HepG2 (cell line): ENCODE measurements around the gene PARP15. TPM values are rescaled to one million over a fixed set of nuclear protein-coding genes. Genes with fewer than 3 reads are reported as not detected.
"Not testable (repeated sequence)": the region's sequence is repeated elsewhere in the genome, so short reads cannot be mapped to it uniquely, and the experiment has no call there.

Source experiments
- ARNTL ChIP-seq: sonication (generic); formaldehyde crosslinking; IDR thresholded peaks from 2 replicates; pipeline ENCODE4 v1.4.0; 2020; ENCODE audit warnings: mild to moderate bottlenecking, missing genetic modification reagents
- ASH2L ChIP-seq: fragments of 300-600, 200-600 bp; sonication (generic); IDR thresholded peaks from 2 replicates; pipeline ENCODE4 v1.7.0; 2017; ENCODE audit warnings: low read depth, mild to moderate bottlenecking, moderate library complexity, mixed read lengths, low read length; ENCODE audit not compliant: insufficient read length
- ATF1 ChIP-seq: IDR thresholded peaks from 2 replicates; pipeline ENCODE4 v1.6.1; 2016; ENCODE audit warnings: mild to moderate bottlenecking, control low read depth
- IRF2 ChIP-seq: IDR thresholded peaks from 2 replicates; pipeline ENCODE4 v1.6.1; 2018; ENCODE audit warnings: missing genetic modification reagents, missing compliant biosample characterization
- KDM5B ChIP-seq: sonication (generic); formaldehyde crosslinking; IDR thresholded peaks from 2 replicates; pipeline ENCODE4 v1.4.0; 2020; ENCODE audit warnings: missing genetic modification reagents, mild to moderate bottlenecking, borderline replicate concordance
- KMT2A ChIP-seq: sonication (generic); formaldehyde crosslinking; IDR thresholded peaks from 2 replicates; pipeline ENCODE4 v1.4.0; 2020; ENCODE audit warnings: missing genetic modification reagents
- MBD4 ChIP-seq: IDR thresholded peaks from 2 replicates; pipeline ENCODE4 v1.6.1; 2012; ENCODE audit warnings: low read length, inconsistent platforms, borderline replicate concordance
- MIER3 ChIP-seq: IDR thresholded peaks from 2 replicates; pipeline ENCODE4 v1.6.1; 2016; ENCODE audit warnings: missing compliant biosample characterization, borderline replicate concordance
- NCOA1 ChIP-seq: sonication (generic); formaldehyde crosslinking; IDR thresholded peaks from 2 replicates; pipeline ENCODE4 v1.9.0; 2021; ENCODE audit warnings: missing genetic modification reagents
- NCOA2 ChIP-seq: sonication (generic); formaldehyde crosslinking; IDR thresholded peaks from 2 replicates; pipeline ENCODE4 v1.8.0; 2022; ENCODE audit warnings: inconsistent platforms
- NCOR1 ChIP-seq: fragments of 200-600 bp; sonication (generic); IDR thresholded peaks from 2 replicates; pipeline ENCODE4 v1.7.0; 2017; ENCODE audit warnings: antibody characterized with exemption, low read length, borderline replicate concordance
- PHF5A ChIP-seq: IDR thresholded peaks from one replicate; pipeline ENCODE4 v1.6.1; 2018; ENCODE audit warnings: low read depth, missing genetic modification reagents; ENCODE audit not compliant: unreplicated experiment
- SP1 ChIP-seq, 2 experiments: fragments of 450-650 bp in 1 of 2; sonication (generic) in 1 of 2; formaldehyde crosslinking in 1 of 2; IDR thresholded peaks; 2 replicates each; pipeline versions ENCODE4 v1.4.0 to v1.6.1; 2016 to 2020; ENCODE audit warnings: missing genetic modification reagents in 1 of 2
- SP5 ChIP-seq: IDR thresholded peaks from 2 replicates; pipeline ENCODE4 v1.6.1; 2016; ENCODE audit warnings: low read depth, borderline replicate concordance
- SRF ChIP-seq: IDR thresholded peaks from 2 replicates; pipeline ENCODE4 v1.6.1; 2011; ENCODE audit warnings: mild to moderate bottlenecking, low read depth, low read length, moderate library complexity
- TCF12 ChIP-seq, 2 experiments: fragments of 450-650 bp in 1 of 2; sonication (generic) in 1 of 2; formaldehyde crosslinking in 1 of 2; IDR thresholded peaks; 2 replicates each; pipeline versions ENCODE4 v1.6.1 to v1.8.0; 2017 to 2022; ENCODE audit warnings: antibody characterized with exemption in 1 of 2, mild to moderate bottlenecking in 1 of 2, missing genetic modification reagents in 1 of 2, moderate library complexity in 1 of 2
- TGIF2 ChIP-seq: IDR thresholded peaks from 2 replicates; pipeline ENCODE4 v1.6.1; 2016; ENCODE audit warnings: control low read depth, missing compliant biosample characterization
- YY1 ChIP-seq: IDR thresholded peaks from 2 replicates; pipeline ENCODE4 v1.6.1; 2011; ENCODE audit warnings: low read length, low read depth, moderate library complexity, mild to moderate bottlenecking; ENCODE audit not compliant: insufficient read depth, insufficient replicate concordance
- ZNF615 ChIP-seq: sonication (generic); formaldehyde crosslinking; IDR thresholded peaks from 2 replicates; pipeline ENCODE4 v1.5.0; 2020; ENCODE audit warnings: mild to moderate bottlenecking, missing genetic modification reagents, borderline replicate concordance
- ZNF670 ChIP-seq: sonication (generic); formaldehyde crosslinking; IDR thresholded peaks from 2 replicates; pipeline ENCODE4 v1.8.0; 2022; ENCODE audit warnings: mild to moderate bottlenecking, missing genetic modification reagents, borderline replicate concordance
- ZNF747 ChIP-seq: sonication (generic); formaldehyde crosslinking; IDR thresholded peaks from 2 replicates; pipeline ENCODE4 v1.8.1; 2023; ENCODE audit warnings: missing genetic modification reagents, mild to moderate bottlenecking, borderline replicate concordance
- ZNF761 ChIP-seq: sonication (generic); formaldehyde crosslinking; conservative IDR thresholded peaks from 2 replicates; pipeline ENCODE4 v1.4.0; 2020; ENCODE audit warnings: mild to moderate bottlenecking, missing genetic modification reagents
- polyA plus RNA-seq, 8 experiments: library from polyadenylated mRNA; depleted of rRNA in 3 of 8; stranded (reverse) in 7 of 8; unstranded in 1 of 8; fragments of >200 nt; fragmentation: Illumina TruSeq in 4 of 8; extraction: Trizol in 4 of 8; gene quantifications; 2 replicates each; pipeline versions ENCODE4 v1.2.1 to v1.2.3, GENCODE V29; 2011 to 2016; ENCODE audit warnings: low read depth in 4 of 8, missing spikeins in 1 of 8, mixed read lengths in 1 of 8; ENCODE audit not compliant: insufficient read depth in 1 of 8
- total RNA-seq, 5 experiments: library from RNA; depleted of rRNA; stranded (reverse); fragments of >200 nt; fragmentation: Illumina TruSeq; extraction: Trizol; gene quantifications; 2 replicates each; pipeline ENCODE4 v1.2.3, GENCODE V29; 2016; ENCODE audit warnings: low read depth in 1 of 5
- TF ChIP-seq, protein P1 (sequence below): sonication (generic); formaldehyde crosslinking; IDR thresholded peaks from 2 replicates; pipeline ENCODE4 v1.4.0; 2020; ENCODE audit warnings: missing genetic modification reagents, mild to moderate bottlenecking, borderline replicate concordance
- TF ChIP-seq, protein P2 (sequence below): sonication (generic); formaldehyde crosslinking; IDR thresholded peaks from 2 replicates; pipeline ENCODE4 v1.5.0; 2020; ENCODE audit warnings: missing genetic modification reagents

PARP15 gene
- total and polyA plus RNA-seq, 2 of the 13 experiments (the other 11 are each of a cell fraction or from before 2014, with no cell fraction given) = 0.02 TPM; not detected in 1

DNA sequence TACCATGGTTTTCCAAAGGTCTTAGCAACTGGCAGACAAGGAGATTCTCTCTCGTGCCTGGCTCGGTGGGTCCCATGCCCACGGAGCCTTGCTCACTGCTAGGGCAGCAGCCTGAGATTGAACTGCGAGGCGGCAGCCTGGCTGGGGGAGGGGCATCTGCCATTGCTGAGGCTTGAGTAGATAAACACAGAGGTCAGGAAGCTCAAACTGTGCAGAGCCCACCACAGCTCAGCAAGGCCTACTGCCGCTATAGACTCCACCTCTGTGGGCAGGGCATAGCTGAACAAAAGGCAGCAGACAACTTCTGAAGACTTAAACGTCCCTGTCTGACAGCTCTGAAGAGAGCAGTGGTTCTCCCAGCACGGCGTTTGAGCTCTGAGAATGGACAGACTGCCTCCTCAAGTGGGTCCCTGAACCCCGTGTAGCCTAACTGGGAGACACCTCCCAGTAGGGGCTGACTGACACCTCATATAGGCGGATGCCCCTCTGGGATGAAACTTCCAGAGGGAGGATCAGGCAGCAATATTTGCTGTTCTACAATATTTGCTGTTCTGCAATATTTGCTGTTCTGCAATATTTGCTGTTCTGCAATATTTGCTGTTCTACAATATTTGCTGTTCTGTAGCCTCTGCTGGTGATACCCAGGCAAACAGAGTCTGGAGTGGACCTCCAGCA, 73.9 kb downstream of the PARP15 start (continued):
- TF ChIP-seq KDM5B (CRISPR knock-in tag) (peak; percentile 51; the same call in 1 of the 2 replicates), ATF1 (CRISPR knock-in tag) (peak; percentile 47; the same call in 1 of the 2 replicates), SP1 (CRISPR knock-in tag; IDR thresholded peaks at IDR 0.05) (peak; percentile 57), KMT2A (CRISPR knock-in tag) (peak; percentile 28; the same call in 1 of the 2 replicates), ZNF670 (CRISPR knock-in tag) (peak; percentile 75; the same call in 1 of the 2 replicates), MBD4 (0 out of 2 replicates have a peak, but pooled peaks have one; percentile 89), ZNF747 (CRISPR knock-in tag) (peak; percentile 91), TGIF2 (CRISPR knock-in tag) (peak; percentile 83), TCF12 (CRISPR knock-in tag; IDR thresholded peaks at IDR 0.05) (peak; percentile 73; the same call in 1 of the 2 replicates), SP5 (CRISPR knock-in tag) (peak; percentile 99), NCOR1 (peak; percentile 71; the same call in 1 of the 2 replicates), IRF2 (peak; percentile 85; the same call in 1 of the 2 replicates), SRF (0 out of 2 replicates have a peak, but pooled peaks have one; percentile 22), NCOA1 (CRISPR knock-in tag) (peak; percentile 95; the same call in 1 of the 2 replicates), ZNF761 (peak; percentile 69; the same call in 1 of the 2 replicates), ASH2L (peak; percentile 22), ARNTL (peak; percentile 59; the same call in 1 of the 2 replicates), PHF5A (CRISPR knock-in tag) (peak; percentile 94), NCOA2 (CRISPR knock-in tag) (peak; percentile 97), ZNF615 (CRISPR knock-in tag) (peak; percentile 73; the same call in 1 of the 2 replicates), MIER3 (CRISPR knock-in tag) (peak; percentile 93), YY1 (peak; percentile 10)
- not testable (repeated sequence) for TF ChIP-seq SP1, TCF12 (IDR thresholded peaks at IDR 0.05)
- TF ChIP-seq, protein P1, sequence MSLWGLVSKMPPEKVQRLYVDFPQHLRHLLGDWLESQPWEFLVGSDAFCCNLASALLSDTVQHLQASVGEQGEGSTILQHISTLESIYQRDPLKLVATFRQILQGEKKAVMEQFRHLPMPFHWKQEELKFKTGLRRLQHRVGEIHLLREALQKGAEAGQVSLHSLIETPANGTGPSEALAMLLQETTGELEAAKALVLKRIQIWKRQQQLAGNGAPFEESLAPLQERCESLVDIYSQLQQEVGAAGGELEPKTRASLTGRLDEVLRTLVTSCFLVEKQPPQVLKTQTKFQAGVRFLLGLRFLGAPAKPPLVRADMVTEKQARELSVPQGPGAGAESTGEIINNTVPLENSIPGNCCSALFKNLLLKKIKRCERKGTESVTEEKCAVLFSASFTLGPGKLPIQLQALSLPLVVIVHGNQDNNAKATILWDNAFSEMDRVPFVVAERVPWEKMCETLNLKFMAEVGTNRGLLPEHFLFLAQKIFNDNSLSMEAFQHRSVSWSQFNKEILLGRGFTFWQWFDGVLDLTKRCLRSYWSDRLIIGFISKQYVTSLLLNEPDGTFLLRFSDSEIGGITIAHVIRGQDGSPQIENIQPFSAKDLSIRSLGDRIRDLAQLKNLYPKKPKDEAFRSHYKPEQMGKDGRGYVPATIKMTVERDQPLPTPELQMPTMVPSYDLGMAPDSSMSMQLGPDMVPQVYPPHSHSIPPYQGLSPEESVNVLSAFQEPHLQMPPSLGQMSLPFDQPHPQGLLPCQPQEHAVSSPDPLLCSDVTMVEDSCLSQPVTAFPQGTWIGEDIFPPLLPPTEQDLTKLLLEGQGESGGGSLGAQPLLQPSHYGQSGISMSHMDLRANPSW (CRISPR knock-in tag) = peak; percentile 86; the same call in 1 of the 2 replicates
- TF ChIP-seq, protein P2, sequence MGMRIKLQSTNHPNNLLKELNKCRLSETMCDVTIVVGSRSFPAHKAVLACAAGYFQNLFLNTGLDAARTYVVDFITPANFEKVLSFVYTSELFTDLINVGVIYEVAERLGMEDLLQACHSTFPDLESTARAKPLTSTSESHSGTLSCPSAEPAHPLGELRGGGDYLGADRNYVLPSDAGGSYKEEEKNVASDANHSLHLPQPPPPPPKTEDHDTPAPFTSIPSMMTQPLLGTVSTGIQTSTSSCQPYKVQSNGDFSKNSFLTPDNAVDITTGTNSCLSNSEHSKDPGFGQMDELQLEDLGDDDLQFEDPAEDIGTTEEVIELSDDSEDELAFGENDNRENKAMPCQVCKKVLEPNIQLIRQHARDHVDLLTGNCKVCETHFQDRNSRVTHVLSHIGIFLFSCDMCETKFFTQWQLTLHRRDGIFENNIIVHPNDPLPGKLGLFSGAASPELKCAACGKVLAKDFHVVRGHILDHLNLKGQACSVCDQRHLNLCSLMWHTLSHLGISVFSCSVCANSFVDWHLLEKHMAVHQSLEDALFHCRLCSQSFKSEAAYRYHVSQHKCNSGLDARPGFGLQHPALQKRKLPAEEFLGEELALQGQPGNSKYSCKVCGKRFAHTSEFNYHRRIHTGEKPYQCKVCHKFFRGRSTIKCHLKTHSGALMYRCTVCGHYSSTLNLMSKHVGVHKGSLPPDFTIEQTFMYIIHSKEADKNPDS (CRISPR knock-in tag) = peak; percentile 52; the same call in 1 of the 2 replicates
